NCI-H748 (cell line): ENCODE data around the gene TAS2R50.
"Not testable (repeated sequence)": the region's sequence is repeated elsewhere in the genome, so short reads cannot be mapped to it uniquely, and the experiment has no call there.

Experiments used
- DNase-seq: peaks from one replicate; lab custom pipeline; 2025; ENCODE audit not compliant: unreplicated experiment; lab: John Stamatoyannopoulos, UW

The TAS2R50 gene, protein sequence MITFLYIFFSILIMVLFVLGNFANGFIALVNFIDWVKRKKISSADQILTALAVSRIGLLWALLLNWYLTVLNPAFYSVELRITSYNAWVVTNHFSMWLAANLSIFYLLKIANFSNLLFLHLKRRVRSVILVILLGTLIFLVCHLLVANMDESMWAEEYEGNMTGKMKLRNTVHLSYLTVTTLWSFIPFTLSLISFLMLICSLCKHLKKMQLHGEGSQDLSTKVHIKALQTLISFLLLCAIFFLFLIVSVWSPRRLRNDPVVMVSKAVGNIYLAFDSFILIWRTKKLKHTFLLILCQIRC

DNA sequence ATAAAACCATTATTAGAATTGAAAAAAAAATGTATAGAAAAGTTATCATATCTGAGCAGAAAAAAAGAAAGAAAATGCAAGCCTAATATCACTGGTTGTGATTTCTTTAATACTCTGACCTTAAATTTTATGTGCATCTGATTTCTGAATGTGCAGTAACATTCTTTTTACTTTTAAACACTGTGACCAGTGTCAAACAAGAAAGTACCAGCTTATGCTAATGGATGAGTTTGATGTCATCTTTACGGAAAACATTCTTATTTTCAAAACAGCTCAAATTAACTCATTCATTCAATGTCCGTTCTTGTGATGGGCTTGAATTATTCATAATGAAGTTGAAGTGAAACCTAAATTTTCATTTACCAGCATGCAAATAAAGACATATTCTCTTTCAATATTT lies at the start of gene TAS2R50:
Gene TAS2R50, minus strand, starts transcription at position 101 of the 400 bp plus-strand sequence. Its CDS starts 52 bp downstream, at position 49.
- DNase-seq = no peak

DNA sequence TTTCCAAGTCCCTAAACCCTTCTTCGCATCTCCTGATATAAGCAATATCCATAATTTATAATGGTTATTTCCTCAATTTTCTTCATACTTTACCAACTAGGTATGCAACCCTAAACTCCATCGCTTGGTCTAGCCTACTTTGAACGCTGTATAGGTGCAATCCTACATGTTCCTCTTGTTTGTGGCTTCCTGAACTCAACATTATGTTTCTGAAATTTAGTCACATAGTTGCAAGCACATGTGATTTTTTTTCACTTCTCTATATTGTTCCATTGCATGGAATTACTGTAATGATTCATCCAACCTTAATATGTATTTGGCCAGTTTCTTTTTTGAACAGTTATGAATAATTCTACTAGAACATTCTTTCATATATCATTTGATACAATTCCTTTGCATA lies 47.2 kb upstream of the TAS2R50 start:
- not testable (repeated sequence) for DNase-seq

DNA sequence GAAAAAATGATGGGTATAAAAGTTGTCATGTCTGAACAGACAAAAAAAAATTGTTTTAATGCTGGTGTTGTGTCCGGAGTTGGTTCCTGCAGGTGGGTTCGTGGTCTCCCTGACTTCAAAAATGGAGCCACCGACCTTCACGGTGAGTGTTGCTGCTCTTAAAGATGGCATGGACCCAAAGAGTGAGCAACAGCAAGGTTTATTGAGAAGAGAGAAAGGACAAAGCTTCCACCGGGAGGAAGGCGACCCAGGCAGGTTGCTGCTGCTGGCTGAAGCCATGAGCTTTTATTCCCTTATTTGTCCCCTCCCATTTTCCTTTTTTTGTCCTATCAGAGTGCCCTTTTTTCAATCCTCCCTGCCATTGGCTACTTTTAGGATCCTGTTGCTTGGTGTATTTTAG lies 44.6 kb upstream of the TAS2R50 start, which contains the start of gene TAS2R31:
Gene TAS2R31, minus strand, starts transcription at position 101 of the 400 bp plus-strand sequence. Its CDS starts 72 bp downstream, at position 29.
- no peak for DNase-seq

DNA sequence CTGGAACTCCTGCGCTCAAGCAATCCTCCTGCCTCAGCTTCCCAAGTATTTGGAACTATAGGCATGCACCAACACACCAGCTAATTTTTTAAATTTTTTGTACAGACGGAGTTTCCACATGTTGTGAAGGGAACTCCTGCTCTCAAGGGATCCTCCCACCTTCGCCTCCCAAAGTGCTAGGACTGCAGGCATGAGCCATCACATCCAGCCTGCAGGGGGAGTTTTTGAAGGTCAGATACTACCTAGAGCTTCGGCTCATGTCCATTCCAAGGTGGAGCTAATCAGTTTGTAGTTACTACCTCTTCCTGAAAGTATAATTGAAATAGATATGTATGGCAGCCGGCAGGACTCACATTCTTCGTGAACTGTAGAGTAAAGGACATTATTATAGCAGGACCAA lies 39.4 kb upstream of the TAS2R50 start:
- DNase-seq = no peak

DNA sequence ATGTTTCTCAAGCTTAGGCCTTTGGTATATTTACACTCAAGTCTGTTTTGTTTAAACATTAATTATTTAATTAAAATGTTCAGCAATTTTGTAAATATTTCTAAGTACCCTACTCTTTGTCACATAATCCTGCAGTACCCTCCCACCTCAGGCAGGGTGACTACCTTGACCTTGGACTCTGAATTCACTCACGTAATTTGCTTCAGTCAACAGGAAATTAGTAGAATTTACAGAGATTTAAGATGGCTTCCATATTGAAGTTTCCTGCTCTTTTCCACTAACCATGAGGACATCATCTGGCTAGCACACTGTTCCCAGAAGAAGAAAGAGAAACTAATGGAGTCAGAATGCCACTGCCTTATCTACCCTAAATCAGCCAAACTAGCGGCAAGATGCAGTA lies 36.7 kb upstream of the TAS2R50 start:
- DNase-seq = no peak

DNA sequence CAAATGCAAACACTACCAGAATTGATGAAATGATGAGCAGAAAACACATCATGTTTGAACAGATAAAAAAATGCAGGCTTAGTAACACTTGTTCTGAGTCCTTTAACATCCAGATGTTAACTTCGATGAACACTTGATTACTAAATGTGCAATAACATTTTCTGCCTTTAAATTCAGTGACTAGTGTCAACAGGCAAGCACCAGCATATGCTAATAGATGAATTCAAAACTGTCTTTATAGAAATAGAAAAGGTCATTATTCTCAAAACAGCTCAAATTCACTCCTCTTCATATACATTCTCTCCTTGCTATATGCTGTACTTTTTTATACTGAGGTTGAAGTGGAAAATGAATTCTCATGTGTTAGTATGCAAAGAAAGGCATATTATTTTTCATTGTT lies 35.8 kb upstream of the TAS2R50 start, which contains the start of gene TAS2R19:
Gene TAS2R19, minus strand, starts transcription at position 101 of the 400 bp plus-strand sequence. Its CDS starts 49 bp downstream, at position 52.
- no peak for DNase-seq

DNA sequence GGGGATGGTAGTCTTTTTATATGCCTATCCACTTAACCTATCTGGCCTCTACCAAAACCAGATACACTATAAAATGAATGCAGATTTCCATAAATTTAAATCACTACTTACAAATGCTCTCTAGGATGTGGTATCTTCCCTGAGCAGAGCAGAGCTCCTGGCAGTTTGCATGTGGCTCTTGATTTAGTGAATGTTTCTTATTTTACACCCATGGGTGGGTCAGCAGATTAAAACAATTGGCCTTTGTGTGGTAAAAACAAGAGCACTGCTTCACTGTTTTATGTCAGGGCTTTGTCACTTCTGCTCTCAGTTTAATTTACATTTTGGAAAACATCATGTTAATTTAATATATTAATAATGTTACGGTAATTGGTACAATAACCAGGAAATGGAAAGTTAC lies 30.2 kb upstream of the TAS2R50 start:
- no peak for DNase-seq

DNA sequence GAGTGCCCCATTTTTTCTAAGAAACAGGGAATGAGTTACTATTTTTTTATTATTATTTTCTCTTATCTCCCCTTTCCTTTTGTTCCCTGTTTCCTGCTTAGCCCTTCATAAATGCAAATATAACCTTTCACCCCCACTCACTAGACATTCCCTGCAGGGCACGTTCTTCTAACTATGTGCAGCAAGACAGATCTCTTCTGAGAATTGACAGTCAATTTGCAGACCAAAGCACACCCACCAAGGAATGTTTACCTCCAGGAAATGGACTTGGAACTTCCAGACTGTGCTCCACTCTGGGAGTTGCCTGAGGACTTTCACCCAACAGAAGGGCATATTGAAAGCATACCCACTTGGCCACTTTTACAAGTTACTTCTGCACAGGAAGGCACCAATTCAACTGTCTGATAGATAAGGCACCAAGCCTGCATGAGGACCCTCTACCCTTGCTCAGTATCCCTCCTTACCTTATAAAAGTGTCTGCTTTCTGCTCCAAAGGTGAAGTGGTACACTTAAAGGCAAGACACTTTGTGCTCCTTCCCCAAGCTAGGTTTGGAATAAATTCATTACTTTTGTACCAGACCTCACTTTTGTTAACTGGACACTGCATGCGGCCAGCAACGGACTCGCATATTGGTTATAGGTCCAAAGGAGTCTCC lies 29.2 kb upstream of the TAS2R50 start:
- DNase-seq = no peak

DNA sequence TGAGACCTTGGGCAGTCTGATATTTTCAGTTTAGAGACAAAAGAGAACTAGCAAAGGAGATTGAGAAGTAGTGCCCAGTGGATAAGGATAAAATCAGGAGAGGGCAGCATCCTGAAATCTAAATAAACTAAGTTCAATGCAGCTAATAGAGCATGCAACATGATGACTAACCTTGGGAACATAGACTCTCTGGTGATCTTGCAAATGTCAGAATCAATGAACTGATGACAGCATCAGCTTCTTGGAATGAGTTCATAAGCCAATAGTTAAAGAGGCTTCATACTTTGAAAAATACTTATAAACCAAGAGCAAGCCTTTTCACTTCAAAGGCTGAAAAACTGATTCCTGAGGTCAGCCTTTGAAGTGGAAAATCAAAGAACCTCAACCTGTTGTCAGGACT lies 27.5 kb upstream of the TAS2R50 start:
- no peak for DNase-seq

DNA sequence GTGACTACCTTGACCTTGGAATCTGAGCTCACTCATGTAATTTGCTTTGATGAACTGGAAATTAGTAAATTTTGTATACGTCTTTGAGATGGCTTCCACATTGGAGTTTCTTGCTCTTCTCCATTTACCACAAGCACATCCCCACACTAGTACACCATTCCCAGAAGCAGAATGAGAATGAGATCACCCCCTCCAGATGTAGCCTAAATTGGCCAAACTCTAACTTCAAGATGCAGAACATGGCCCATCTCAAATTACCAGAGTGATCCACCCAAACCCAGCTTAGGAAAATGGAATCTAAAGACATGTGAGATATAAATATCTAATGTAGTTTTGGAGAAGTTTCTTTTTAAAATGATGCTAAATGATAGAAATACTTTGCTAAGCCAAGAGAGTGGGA lies 20.9 kb upstream of the TAS2R50 start:
- no peak for DNase-seq

DNA sequence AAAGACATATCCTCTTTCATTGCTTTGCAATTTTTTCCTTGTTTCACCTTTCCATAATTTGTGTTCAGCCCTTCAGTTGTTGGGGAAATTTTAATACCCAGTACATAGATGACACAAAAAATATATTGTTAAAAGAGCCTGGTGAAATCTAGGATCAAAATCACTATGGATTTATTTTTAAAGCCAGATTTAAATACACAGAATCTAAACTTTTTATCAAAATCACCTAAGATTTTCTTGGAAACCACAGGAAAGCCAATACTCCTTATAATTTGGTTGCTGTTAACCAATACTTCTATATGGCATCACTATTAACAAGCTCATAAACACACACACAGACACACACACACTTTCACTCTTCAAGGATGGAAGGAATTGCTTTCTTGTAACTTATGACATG lies 11.5 kb upstream of the TAS2R50 start, which contains the start of gene TAS2R20:
Gene TAS2R20, minus strand, starts transcription at position 101 of the 400 bp plus-strand sequence. CDS start 429 bp downstream, outside the sequence.
- DNase-seq = no peak

DNA sequence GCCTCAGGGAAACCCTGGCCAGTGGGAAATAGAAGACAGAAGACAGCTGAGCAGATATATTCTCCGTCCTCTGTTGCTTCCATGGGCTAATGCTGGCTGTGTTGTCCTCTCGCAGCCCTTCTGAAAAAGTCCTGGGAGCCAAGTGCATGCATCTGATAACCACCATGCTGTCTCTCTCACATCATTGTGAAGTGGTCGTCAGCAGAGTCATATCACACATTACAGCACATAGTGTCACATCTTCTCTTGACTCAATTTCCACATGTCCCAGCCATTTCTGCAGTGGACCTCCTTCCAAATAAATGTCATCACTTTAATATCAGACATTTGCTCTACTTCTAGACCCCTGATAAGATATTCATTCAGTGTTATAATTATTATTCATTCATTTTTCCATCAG lies 7.6 kb upstream of the TAS2R50 start:
- no peak for DNase-seq

DNA sequence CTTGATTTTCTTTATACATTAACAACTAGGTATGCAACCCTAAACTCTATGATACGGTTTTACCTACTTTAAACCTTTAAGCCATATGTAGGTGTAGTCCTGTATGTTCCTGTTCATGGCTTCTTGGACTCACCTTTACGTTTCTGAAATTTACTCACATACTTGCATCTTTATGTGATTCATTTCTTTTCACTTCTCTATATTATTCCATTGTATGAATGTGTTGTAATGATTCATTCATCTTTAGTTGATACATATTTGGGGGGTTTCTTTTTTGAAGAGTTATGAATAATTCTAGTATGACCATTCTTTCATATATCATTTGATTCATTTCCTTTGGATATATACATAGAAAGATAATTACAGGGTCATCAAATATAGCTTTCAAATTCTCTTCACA lies 2.4 kb upstream of the TAS2R50 start:
- no peak for DNase-seq

DNA sequence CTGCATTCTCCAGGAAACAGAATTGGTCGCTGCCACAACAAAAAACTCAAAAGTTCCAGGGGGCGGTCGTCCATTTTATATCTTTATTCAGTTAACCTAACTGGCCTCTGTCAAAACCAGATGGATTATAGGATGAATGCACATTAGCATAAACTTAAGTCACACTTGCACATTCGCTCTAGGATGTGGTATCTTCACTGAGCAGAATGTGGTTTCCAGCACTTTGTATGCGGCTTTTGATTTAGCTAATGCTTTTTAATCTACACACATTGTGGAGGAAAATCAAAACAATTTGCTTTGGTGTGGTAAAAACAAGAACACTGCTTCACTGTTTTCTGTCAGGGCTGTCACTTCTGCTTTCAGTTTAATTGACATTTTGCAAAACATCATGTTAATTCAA lies 4.5 kb downstream of the TAS2R50 start:
- no peak for DNase-seq

DNA sequence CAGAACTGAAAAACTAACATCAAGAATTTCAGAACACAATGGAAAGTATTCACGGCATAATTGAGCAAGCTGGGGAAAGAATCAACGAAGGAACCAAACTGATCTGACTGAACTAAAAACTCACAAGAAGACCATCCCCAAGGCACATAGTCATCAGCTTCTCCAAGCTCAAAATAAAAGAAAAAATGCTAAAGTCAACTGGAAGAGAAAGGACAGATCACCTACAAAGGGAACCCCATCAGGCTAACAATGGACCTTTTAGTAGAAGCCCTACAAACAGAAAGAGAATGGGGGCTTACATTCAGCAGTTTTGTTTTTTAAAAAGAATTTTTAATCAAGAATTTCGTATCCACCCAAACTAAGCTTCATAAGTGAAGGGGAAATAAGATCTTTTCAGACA lies 11.7 kb downstream of the TAS2R50 start:
- no peak for DNase-seq

DNA sequence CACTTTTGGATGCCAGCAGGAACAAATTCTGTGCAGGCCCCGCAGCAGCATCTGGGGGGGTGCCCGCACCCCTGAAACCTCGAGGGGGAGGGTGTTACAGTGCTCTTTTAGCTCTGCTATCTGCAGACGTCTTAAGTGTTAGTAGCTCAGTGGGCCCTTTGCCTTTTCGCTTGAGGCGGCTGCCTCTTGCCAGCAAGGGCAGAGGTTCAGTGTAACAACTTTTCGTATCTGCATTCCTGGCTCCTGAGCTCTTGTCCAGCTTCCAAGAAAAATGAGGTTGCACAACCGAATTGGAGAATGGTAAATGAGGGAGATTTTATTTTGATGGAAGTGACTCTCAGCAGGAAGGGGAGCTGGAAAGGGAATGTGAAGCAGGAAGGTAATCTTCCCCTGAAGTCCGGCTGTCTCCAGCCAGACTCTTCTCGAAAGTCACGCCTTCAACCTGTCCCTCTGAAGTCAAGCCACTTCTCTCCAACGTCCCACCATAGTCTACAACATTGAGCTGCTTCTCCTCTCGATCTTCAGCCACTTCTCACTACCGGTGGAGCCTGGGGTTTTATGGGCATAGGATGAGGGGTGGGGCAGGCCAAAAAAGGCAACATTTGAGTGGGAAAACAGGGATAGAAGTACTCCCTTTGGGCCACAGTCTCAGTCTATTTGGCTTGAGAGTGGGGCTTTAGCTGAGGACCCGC lies 17.8 kb downstream of the TAS2R50 start:
- no peak for DNase-seq

DNA sequence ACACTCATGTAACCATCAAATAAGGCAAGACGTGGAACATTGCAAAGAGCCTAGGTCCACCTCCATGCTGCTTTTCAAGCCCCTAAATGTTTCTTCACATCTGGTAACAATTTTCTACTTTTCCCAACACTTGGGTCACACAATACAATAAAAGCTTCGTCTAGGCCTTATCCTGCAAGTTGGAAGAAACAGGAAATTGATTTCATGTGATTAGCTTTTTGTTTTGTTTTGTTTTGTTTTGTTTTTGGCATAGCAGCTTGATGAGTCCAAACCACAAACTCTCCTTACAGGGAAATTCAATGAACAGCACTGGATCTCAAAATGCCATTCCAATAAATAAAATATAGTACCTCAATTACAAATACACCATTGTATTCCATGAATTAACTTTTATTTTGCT lies 19.3 kb downstream of the TAS2R50 start:
- no peak for DNase-seq

DNA sequence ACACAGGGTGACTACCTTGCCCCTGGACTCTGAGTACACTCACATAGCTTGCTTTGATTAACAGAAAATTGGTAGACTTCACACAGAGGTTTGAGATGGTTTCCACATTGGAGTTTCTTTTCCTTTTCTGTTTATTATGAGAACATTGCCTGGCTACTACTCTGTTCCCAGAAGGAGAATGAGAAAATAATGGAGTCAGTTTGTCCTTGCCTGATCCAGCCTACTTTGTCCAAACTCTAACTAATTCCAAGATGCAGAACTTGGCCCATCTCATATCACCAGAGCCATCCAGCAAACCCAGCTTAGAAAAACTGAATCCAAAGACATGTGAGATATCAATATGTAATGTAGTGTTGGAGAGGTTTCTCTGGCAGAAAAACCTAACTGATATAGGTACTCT lies 20.4 kb downstream of the TAS2R50 start:
- no peak for DNase-seq

DNA sequence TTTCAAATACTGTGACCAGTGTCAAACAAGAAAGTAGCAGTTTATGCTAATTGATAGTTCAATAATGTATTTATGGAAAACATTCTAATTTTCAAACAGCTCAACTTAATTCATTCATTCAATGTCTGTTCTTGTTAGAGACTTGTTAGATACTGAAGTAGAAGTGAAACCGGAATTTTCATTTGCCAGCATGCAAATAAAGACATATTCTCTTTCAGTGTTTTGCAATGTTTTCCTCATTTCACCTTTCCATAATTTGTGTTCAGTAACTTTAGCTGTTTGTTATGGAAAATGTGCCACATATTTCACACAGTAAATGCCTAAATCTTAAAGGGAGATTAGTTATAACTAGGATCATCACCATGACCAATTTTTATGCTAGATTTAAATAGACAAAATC lies 21.2 kb downstream of the TAS2R50 start:
- no peak for DNase-seq

DNA sequence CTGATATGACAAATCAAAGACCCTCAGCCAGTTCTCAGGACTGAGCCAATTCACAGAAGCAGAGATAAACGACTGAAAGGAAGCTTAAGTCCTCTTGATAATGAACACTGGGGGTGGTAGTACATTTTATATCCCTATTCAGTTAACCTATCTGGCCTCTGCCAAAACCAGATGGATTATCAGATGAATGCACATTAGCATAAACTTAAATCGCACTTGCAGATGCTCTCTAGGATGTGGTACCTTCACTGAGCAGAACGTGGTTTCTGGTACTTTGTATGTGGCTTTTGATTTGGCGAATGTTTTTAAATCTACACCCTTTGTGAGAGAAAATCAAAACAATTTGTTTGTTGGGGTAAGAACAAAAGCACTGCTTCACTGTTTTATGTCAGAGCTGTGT lies 26.5 kb downstream of the TAS2R50 start:
- DNase-seq = no peak

DNA sequence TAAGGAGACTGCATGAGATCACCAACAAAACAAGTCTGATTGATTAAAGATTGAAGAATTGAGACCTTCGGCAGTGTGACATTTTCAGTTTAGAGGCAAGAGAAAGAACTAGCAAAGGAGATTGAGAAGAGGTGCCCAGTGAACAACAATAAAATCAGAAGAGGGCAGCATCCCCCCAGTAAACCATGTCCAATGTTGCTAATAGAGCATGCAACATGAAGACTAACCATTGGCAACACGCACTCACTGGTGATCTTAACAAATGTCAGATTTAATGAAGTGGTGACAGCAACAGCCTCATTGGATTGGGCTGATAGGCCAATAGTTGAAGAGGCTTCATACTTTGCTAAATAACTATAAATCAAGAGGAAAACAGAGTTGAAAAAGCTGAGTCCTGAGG lies 26.9 kb downstream of the TAS2R50 start:
- no peak for DNase-seq

DNA sequence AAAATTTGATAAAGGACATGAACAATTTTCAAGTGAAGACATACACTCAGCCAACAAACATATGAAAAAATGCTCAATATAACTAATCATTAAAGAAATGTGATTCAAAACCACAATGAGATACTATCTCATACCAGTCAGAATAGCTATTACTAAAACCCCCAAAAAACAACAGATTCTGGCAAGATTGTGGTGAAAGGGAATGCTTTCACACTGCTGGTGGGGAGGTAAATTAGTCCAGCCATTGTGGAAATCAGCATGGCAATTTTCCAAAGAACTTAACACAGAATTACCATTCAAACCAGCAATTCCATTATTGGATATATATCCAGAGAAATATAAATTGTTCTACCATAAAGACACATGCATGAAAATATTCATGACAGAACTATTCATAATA lies 29.0 kb downstream of the TAS2R50 start:
- no peak for DNase-seq
